COLO829 (cell line): ENCODE results near the gene SLC15A3.
"Not testable (repeated sequence)": the region's sequence is repeated elsewhere in the genome, so short reads cannot be mapped to it uniquely, and the experiment has no call there.

Source experiments
- DNase-seq: peaks from one replicate; pipeline ENCODE4 v3.0.0; 2012; ENCODE audit warnings: low spot score

Gene SLC15A3

DNA sequence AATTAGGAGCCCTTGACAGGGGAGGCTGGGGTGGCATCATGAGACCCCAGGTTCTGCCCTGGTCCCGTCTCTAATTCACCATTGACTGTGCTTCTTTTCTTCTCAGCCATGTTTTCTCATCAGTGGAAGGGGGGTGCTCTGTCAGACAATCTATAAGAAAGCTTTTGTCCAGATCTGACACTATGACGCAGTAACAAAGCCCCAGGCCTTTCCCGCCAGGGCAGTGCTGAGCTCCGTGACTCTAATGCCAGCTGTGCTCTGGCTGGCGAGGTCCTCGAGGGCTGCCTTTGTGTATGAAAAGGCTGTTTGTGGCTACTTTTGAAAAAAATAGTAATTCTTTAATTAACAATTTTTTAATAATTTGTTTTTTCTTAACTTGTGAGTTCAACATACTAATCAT is 22.8 kb upstream of the SLC15A3 start:
- DNase-seq, result peak; percentile 36

- not testable (repeated sequence) for DNase-seq
These were observed 22.3 kb upstream of the SLC15A3 start for GRCh38 chr11:60974316-60974715.

GRCh38 chr11:60973699-60974098 is 21.7 kb upstream of the SLC15A3 start:
- no peak for DNase-seq

DNA sequence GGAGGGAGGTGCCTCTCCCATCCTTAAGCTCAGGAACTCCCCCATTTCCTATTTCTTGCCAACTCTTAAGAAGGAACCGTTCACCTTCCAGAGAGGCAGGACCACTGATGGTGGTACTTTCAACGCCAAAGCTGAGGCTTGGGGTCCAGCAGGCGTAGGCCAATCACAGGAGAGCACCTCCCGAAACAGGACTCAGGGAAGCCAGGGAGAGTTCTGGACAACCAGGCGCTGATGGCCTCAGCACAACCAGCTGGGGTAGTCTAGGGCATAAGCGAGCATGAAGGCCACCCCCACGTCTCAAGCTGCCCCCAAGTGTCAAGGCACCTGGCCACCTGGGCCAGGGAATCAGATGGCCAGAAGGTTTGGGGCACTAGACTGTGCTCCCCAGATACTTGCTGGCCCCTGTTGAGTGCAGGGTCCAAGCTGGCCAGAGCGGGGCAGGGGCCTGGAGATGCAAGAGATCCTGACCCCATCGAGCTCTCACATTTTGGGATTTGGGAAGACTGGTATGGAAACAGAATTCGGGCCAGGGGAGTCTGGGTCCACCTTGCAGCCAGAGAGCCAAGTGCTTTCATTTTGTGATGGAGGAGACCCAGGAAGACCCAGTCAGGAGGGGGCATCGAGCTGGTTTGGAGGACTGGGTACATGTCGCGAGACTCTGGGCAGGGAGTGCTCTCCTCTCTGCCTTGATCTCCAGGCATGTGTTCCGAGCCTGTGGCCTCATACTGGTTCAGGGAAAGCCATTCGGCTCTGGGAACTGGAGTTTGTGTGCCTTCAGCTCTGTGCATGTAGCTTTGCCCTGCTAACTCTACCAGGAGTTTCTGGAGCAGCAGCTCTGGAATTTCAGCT is 20.4 kb upstream of the SLC15A3 start:
- DNase-seq, result no peak

- no peak for DNase-seq
These were observed 19.5 kb upstream of the SLC15A3 start, which contains the start of gene CD6 for GRCh38 chr11:60971520-60971919. CD6 (plus strand) TSS chr11:60971680; CDS start chr11:60971866, 186 bp downstream.

DNA sequence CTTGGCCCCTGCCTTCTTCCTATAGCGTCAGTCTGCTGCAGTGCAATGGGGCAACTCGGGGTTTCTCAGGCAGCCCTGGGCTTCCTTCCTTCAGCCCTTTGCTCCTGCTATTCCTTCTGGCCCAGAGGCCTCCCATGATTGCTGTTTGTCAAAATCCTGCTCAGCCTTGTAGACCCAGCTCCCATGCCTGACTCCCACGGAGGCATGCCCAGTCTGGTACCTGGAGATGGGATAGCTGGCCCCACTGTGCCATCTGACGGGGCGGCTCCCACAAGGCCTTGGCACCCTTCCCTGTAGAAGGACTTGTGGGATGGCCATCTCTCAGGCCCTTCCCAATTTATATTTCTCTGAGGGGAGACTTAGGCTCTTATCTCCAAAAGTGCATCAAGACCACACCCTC is 18.9 kb upstream of the SLC15A3 start:
- no peak for DNase-seq

- DNase-seq, result peak; percentile 47
These were observed 18.4 kb upstream of the SLC15A3 start for GRCh38 chr11:60970369-60970774.

DNA sequence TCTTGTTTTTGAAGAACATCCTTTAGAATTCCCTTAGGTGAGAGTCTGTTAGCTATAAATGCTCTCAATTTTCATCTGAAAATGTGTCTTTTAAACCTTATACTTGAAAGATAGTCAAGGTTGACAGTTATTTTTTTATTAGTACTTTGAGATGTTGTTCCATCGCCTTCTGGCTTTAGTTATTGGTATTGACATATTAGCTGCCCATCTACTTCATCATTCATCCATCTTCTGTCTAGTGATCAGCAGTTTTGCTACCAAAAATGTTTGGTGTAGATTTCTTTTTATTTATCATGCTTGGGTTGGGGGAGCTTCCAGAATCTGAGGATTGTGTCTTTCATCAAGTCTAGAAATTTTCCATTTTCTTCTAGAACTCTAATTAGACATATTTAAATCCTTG is 16.2 kb upstream of the SLC15A3 start:
- no peak for DNase-seq

DNA sequence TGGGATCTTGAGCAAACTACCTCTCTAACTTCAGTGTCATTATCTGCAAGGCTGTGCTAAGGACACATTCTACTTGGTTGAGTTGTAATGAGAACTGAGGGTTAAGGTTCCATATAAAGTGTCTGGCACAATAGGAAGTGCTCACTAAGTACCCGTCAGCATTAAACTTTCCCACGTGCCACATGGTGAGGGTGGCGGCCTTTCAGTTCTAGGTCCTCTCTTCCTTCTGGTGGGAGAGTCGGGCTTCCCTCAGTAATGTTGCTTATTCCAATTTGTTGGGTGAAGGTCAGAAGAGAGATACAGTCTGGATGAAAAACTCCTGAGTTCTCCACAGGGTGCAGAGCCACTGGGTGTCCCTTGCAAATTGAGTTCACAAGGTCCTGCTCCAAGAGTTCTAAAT is 14.9 kb upstream of the SLC15A3 start:
- DNase-seq, result no peak

GRCh38 chr11:60964801-60965200 is 12.8 kb upstream of the SLC15A3 start:
- no peak for DNase-seq

DNA sequence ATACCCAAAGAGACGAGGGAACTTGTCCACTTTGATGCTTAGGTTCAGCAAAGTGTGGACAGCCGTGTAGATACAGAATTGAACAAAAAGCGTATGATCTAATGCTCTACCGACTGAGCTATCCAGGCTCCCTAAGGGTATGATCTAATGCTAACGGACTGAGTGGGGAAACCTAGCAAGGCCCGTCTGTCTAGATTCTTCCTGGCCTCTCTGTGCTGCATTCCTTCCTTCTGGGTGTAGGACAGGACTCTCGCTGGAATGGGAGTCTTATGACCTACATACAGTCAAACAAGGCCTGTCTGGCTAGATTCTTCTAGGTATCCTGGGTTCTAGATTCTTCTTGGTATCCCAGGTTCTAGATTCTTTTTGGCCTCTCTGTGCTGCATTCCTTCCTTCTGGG is 8.4 kb upstream of the SLC15A3 start:
- DNase-seq, result no peak

- DNase-seq, result no peak
These were observed 7.5 kb upstream of the SLC15A3 start for GRCh38 chr11:60959431-60959830.

DNA sequence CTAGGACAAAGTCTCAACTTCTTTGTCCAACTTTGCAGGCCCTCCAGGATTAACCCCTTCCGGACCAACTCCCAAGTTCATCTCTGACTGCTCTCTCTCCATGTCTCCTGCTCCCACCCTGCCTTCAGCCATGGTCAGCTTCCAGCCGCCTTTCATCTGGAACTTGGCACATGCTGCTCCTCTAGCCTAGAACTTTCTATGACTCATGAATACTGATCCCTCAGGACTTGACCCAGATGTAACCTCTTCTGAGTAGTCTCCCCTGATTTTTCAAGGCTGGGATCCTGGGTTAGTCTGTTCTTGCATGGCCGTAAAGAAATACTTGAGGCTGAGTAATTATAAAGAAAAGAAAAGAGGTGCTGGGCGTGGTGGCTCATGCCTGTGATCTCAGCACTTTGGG is 5.2 kb upstream of the SLC15A3 start:
- DNase-seq, result no peak

- DNase-seq, result no peak
These were observed 3.6 kb upstream of the SLC15A3 start for GRCh38 chr11:60955571-60955970.

GRCh38 chr11:60954421-60954820 is 2.4 kb upstream of the SLC15A3 start:
- DNase-seq, result no peak

GRCh38 chr11:60953781-60954180 is 1.8 kb upstream of the SLC15A3 start:
- DNase-seq, result no peak

DNA sequence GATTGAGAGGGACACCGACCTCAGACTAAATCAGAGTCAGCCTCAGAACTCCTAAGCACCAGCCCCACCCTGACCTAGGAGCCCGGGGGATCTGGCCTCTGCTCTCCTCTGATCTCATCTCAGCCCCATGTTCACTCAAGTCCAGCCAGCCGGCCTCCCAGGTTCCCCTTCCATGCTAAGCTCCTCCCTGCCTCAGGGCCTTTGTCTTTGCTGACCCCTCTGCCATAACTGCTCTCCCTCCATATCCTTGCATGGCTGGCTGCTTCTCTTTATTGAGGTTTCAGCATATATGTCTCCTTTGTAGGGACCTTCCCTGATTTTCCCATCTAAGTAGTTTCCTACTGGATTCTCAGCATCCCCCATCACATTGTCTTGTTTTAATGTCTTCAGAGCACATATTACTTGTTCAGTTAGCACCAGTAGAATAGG is 780 bp upstream of the SLC15A3 start:
- no peak for DNase-seq

- DNase-seq, result no peak
These were observed 421 bp downstream of the SLC15A3 start for GRCh38 chr11:60951606-60951903.

GRCh38 chr11:60950933-60951605 is 907 bp downstream of the SLC15A3 start:
- no peak for DNase-seq

GRCh38 chr11:60950024-60950423 is 2.0 kb downstream of the SLC15A3 start:
- DNase-seq, result no peak

GRCh38 chr11:60948250-60948649 is 3.7 kb downstream of the SLC15A3 start:
- DNase-seq, result peak; percentile 58

- no peak for DNase-seq
These were observed 4.3 kb downstream of the SLC15A3 start for GRCh38 chr11:60947700-60948099.

DNA sequence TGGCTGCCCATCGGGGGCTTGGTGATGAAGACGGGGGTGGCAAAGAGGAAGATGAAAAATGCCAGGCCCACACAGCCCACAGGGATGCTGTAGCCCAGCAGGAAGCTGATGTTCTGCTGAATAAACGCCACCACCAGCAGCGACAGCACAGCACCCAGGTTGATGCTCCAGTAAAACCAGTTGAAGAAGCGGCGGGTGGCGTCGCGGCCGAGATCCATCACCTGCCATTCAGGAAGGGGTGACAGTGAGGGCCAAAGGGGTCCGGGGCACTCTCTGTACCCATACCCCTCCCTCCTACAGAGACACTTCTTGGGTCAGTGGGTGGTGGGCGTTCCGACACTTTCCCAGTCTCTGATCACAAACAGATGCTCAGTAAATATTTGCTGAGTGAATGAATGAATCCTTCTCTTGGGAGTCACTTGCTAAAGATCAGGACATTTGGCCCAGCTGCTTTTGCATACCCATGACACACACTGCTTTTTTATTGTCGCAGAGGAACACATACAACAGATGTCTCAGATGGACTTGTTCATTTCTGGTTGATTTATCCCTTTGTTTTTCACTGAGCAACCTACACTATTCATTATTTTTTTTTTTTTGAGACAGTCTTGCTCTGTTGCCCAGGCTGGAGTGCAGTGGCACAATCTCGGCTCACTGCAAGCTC is 5.2 kb downstream of the SLC15A3 start:
- DNase-seq, result no peak
